ENCODE results near the gene KLHL6. TPM values are rescaled to one million over a fixed set of nuclear protein-coding genes. Genes with fewer than 3 reads are reported as not detected.

Gene KLHL6
- total and polyA plus RNA-seq, 2 experiments from 2014 or later, result 0.03 TPM; not detected in 1

DNA sequence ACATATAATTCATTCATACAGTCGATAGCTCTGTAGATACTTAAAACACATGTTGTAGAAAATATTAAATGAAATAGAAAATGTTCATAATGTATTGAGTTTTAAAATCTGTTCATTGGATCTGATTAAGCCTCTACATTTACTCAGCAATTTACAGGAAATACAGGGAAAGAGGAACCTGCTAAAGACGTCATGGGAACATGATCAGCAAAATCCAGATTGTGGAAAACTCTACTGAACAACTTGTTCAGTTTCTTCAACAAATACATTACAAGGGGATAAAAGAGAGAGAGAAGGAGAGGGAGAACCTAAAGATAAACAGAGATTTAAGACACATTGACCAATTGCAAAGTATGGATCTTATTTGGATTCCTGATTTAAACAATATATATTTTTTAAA is 46.7 kb downstream of the KLHL6 start:
- no peak for DNase-seq (ENCODE audit: low read depth in 1 of 2, low spot score in 1 of 2)
- Histone ChIP-seq H3K27me3 (no peaks in the 10 kb centered on the region), H3K9me3 (ENCODE audit: low read depth) (no peaks in the 10 kb centered on the region), H3K27ac (no peak overlapping the region), H3K4me1 (ENCODE audit: low read depth) (no peaks in the 10 kb centered on the region), H3K4me3 (no peak overlapping the region), H3K36me3 (no peaks in the 10 kb centered on the region)
- TF ChIP-seq, protein P1, sequence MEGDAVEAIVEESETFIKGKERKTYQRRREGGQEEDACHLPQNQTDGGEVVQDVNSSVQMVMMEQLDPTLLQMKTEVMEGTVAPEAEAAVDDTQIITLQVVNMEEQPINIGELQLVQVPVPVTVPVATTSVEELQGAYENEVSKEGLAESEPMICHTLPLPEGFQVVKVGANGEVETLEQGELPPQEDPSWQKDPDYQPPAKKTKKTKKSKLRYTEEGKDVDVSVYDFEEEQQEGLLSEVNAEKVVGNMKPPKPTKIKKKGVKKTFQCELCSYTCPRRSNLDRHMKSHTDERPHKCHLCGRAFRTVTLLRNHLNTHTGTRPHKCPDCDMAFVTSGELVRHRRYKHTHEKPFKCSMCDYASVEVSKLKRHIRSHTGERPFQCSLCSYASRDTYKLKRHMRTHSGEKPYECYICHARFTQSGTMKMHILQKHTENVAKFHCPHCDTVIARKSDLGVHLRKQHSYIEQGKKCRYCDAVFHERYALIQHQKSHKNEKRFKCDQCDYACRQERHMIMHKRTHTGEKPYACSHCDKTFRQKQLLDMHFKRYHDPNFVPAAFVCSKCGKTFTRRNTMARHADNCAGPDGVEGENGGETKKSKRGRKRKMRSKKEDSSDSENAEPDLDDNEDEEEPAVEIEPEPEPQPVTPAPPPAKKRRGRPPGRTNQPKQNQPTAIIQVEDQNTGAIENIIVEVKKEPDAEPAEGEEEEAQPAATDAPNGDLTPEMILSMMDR (IDR thresholded peaks at IDR 0.05; ENCODE audit: low read depth, low read length), result no peak

- TF ChIP-seq, protein P1 (IDR thresholded peaks at IDR 0.05; ENCODE audit: low read depth, low read length), result no peak
- no peaks in the 10 kb centered on the region for H3K4me1 ChIP-seq (ENCODE audit: low read depth)
- no peaks in the 10 kb centered on the region for H3K9me3 ChIP-seq (ENCODE audit: low read depth)
- H3K27me3 ChIP-seq, result no peaks in the 10 kb centered on the region
- no peak for DNase-seq (ENCODE audit: low read depth in 1 of 2, low spot score in 1 of 2)
- H3K4me3 ChIP-seq, result no peak overlapping the region
- H3K27ac ChIP-seq, result no peak overlapping the region
- H3K36me3 ChIP-seq, result no peaks in the 10 kb centered on the region
Observed at GRCh38 chr3:183507551-183507950, 48.0 kb downstream of the KLHL6 start.

GRCh38 chr3:183506674-183507320 is 48.7 kb downstream of the KLHL6 start:
- peak in 1 of 2 donors; percentile 23 for DNase-seq (ENCODE audit: low read depth in 1 of 2, low spot score in 1 of 2)
- H3K27ac ChIP-seq, result no peak overlapping the region

DNA sequence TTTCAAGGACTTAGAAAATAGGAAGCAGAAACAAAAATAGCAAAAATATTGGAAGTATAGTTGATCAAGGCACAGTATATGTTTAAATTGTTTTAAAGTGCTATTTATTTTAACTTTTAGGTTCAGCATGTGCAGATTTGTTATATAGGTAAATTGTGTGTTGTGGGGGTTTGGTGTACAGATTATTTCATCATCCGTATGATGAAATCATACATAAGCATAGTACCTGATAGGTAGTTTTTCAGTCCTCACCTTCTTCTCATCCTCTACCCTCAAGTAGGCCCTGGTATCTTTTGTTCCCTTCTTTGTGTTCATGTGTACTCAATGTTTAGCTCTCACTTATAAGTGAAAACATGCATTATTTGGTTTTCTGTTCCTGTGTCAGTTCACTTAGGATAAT is 50.9 kb downstream of the KLHL6 start:
- Histone ChIP-seq H3K27me3 (no peaks in the 10 kb centered on the region), H3K9me3 (ENCODE audit: low read depth) (no peaks in the 10 kb centered on the region), H3K4me1 (ENCODE audit: low read depth) (no peaks in the 10 kb centered on the region), H3K36me3 (no peaks in the 10 kb centered on the region), H3K27ac (no peak overlapping the region), H3K4me3 (no peak overlapping the region)
- TF ChIP-seq, protein P1 (IDR thresholded peaks at IDR 0.05; ENCODE audit: low read depth, low read length), result no peak
- DNase-seq (ENCODE audit: low read depth in 1 of 2, low spot score in 1 of 2), result no peak

More at GRCh38 chr3:183506674-183507320, 48.7 kb downstream of the KLHL6 start:
- no peaks in the 10 kb centered on the region for H3K36me3 ChIP-seq
- no peaks in the 10 kb centered on the region for H3K27me3 ChIP-seq
- H3K4me1 ChIP-seq (ENCODE audit: low read depth), result no peaks in the 10 kb centered on the region
- no peaks in the 10 kb centered on the region for H3K9me3 ChIP-seq (ENCODE audit: low read depth)
- TF ChIP-seq, protein P1 (IDR thresholded peaks at IDR 0.05; ENCODE audit: low read depth, low read length), result no peak
- H3K4me3 ChIP-seq, result no peak overlapping the region

GRCh38 chr3:183503746-183504145 is 51.8 kb downstream of the KLHL6 start:
- H3K4me1 ChIP-seq (ENCODE audit: low read depth), result no peaks in the 10 kb centered on the region
- no peak for DNase-seq (ENCODE audit: low read depth in 1 of 2, low spot score in 1 of 2)
- no peaks in the 10 kb centered on the region for H3K27me3 ChIP-seq
- H3K9me3 ChIP-seq (ENCODE audit: low read depth), result no peaks in the 10 kb centered on the region
- TF ChIP-seq, protein P1 (IDR thresholded peaks at IDR 0.05; ENCODE audit: low read depth, low read length), result no peak
- H3K27ac ChIP-seq, result no peak overlapping the region
- no peaks in the 10 kb centered on the region for H3K36me3 ChIP-seq
- H3K4me3 ChIP-seq, result no peak overlapping the region
